DOHH2 (cell line): ENCODE data around the gene RPUSD3.
"Not testable (repeated sequence)": the region's sequence is repeated elsewhere in the genome, so short reads cannot be mapped to it uniquely, and the experiment has no call there.

Experiments
- H3F3A ChIP-seq: fragments of 200-600 bp; sonication (generic), shearing (Covaris generic); 2 replicates; pipeline ENCODE4 v1.6.0; 2016; ENCODE audit warnings: antibody characterized with exemption, mild to moderate bottlenecking; ENCODE audit not compliant: control insufficient read depth, insufficient read depth
- H3K27ac ChIP-seq: fragments of 200-600 bp; sonication (generic); 2 replicates; pipeline ENCODE4 v1.5.1; 2014; ENCODE audit warnings: low read depth, mild to moderate bottlenecking, low read length, moderate library complexity
- H3K27me3 ChIP-seq: fragments of 200-600 bp; sonication (generic); 2 replicates; pipeline ENCODE4 v1.6.1; 2014; ENCODE audit warnings: mild to moderate bottlenecking, low read length, mixed read lengths; ENCODE audit not compliant: control insufficient read depth
- H3K36me3 ChIP-seq: fragments of 200-600 bp; sonication (generic); 2 replicates; pipeline ENCODE4 v1.6.1; 2014; ENCODE audit warnings: mild to moderate bottlenecking, low read length, moderate library complexity, mixed read lengths; ENCODE audit not compliant: control insufficient read depth
- H3K4me1 ChIP-seq: fragments of 200-600 bp; sonication (generic); 2 replicates; pipeline ENCODE4 v1.6.1; 2014; ENCODE audit warnings: mild to moderate bottlenecking, low read length, mixed read lengths; ENCODE audit not compliant: control insufficient read depth
- H3K4me2 ChIP-seq: fragments of 200-600 bp; sonication (generic); 2 replicates; pipeline ENCODE4 v1.6.0; 2014; ENCODE audit warnings: mild to moderate bottlenecking, low read length, moderate library complexity
- H3K4me3 ChIP-seq: fragments of 200-600 bp; sonication (generic); 2 replicates; pipeline ENCODE4 v1.5.1; 2014; ENCODE audit warnings: mild to moderate bottlenecking, low read length, mixed read lengths
- H3K79me2 ChIP-seq: fragments of 200-600 bp; sonication (generic); 2 replicates; pipeline ENCODE4 v1.6.1; 2014; ENCODE audit warnings: mild to moderate bottlenecking, low read length, mixed read lengths; ENCODE audit not compliant: control insufficient read depth
- H3K9me2 ChIP-seq: fragments of 200-600 bp; sonication (generic); replicated peaks from 2 replicates; pipeline ENCODE4 v1.6.1; 2014; ENCODE audit warnings: mild to moderate bottlenecking, low read length, mixed read lengths; ENCODE audit not compliant: control insufficient read depth
- H3K9me3 ChIP-seq: fragments of 200-600 bp; sonication (generic); 2 replicates; pipeline ENCODE4 v1.6.1; 2014; ENCODE audit warnings: antibody characterized with exemption, low read length, mixed read lengths; ENCODE audit not compliant: control insufficient read depth, insufficient read depth
- H4K20me1 ChIP-seq: fragments of 200-600 bp; sonication (generic); 2 replicates; pipeline ENCODE4 v1.6.0; 2014; ENCODE audit warnings: low read depth, mild to moderate bottlenecking, antibody characterized with exemption, low read length, moderate library complexity; ENCODE audit not compliant: control insufficient read depth, insufficient read depth
- CTCF ChIP-seq: fragments of 200-600 bp; sonication (generic); IDR thresholded peaks from one replicate; pipeline ENCODE4 v1.5.1; 2014; ENCODE audit warnings: antibody characterized with exemption, mild to moderate bottlenecking, low read depth, low read length; ENCODE audit not compliant: poor library complexity, severe bottlenecking
- EZH2phosphoT487 ChIP-seq: fragments of 200-600 bp; sonication (generic); IDR thresholded peaks from 2 replicates; pipeline ENCODE4 v1.6.1; 2017; ENCODE audit warnings: borderline replicate concordance, mild to moderate bottlenecking, antibody characterized with exemption, low read length, moderate library complexity, mixed read lengths

The RPUSD3 gene

GRCh38 chr3:9848860-9849259, 5.1 kb upstream of the RPUSD3 start:
- H3K4me1 ChIP-seq, H3K27ac ChIP-seq, H3K4me3 ChIP-seq, H3K4me2 ChIP-seq, H3K79me2 ChIP-seq, H3K27me3 ChIP-seq, H3K9me2 ChIP-seq, H3K36me3 ChIP-seq, H3F3A ChIP-seq, H4K20me1 ChIP-seq, H3K9me3 ChIP-seq: not testable (repeated sequence)
- peak; percentile 56 for TF ChIP-seq CTCF

GRCh38 chr3:9847870-9848269, 4.1 kb upstream of the RPUSD3 start:
- H3K36me3 ChIP-seq, H3K27ac ChIP-seq, H3K4me3 ChIP-seq, H3F3A ChIP-seq, H3K4me1 ChIP-seq, H3K79me2 ChIP-seq, H3K9me2 ChIP-seq, H3K9me3 ChIP-seq, H3K27me3 ChIP-seq, H3K4me2 ChIP-seq, H4K20me1 ChIP-seq: not testable (repeated sequence)

- TF ChIP-seq EZH2phosphoT487 (no peak), CTCF (no peak)
- Histone ChIP-seq H3K36me3 (peaks cover 11% of the 10 kb centered on the region), H3K79me2 (peaks cover 17% of the 10 kb centered on the region), H3K4me3 (no peak overlapping the region), H3K9me3 (no peaks in the 10 kb centered on the region), H3K27ac (no peak overlapping the region), H3K9me2 (no peaks in the 10 kb centered on the region), H3F3A (no peaks in the 10 kb centered on the region), H3K4me2 (no peak overlapping the region), H4K20me1 (no peaks in the 10 kb centered on the region), H3K27me3 (no peaks in the 10 kb centered on the region), H3K4me1 (peaks cover 13% of the 10 kb centered on the region)
These were observed 3.2 kb upstream of the RPUSD3 start for GRCh38 chr3:9846931-9847488.

DNA sequence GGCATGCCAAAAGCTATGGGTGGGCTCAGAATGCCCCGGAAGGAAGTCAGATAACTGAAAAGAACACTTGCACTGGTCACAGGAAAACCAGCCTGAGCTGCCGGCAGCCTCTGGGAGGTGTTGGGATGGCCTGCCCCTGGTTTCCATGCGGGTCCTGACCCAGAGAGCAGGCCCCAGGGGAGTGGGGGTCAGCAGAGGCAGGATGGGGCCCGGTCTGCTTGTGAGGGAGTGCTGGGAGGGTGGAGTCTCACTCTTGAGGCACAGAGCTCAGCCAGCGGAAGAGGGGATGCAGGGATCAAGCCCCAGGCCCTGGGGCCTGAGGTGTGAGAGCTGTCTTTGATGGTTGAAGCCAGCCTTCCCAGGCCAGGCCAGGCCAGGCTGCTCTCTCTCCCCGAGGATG, 2.4 kb upstream of the RPUSD3 start:
- TF ChIP-seq EZH2phosphoT487 (no peak), CTCF (no peak)
- no peak overlapping the region for H3K4me2 ChIP-seq
- peaks cover 19% of the 10 kb centered on the region for H3K36me3 ChIP-seq
- H3K27ac ChIP-seq, result no peak overlapping the region
- no peaks in the 10 kb centered on the region for H3K9me2 ChIP-seq
- no peaks in the 10 kb centered on the region for H3K9me3 ChIP-seq
- no peaks in the 10 kb centered on the region for H4K20me1 ChIP-seq
- no peak overlapping the region for H3K4me3 ChIP-seq
- H3F3A ChIP-seq, result no peaks in the 10 kb centered on the region
- H3K79me2 ChIP-seq, result peaks cover 18% of the 10 kb centered on the region
- H3K27me3 ChIP-seq, result no peaks in the 10 kb centered on the region
- peaks cover 13% of the 10 kb centered on the region for H3K4me1 ChIP-seq
